ENCODE measurements around the gene TRPC4AP. TPM values are rescaled to one million over a fixed set of nuclear protein-coding genes. Genes with fewer than 3 reads are reported as not detected.

TRPC4AP gene
- total and polyA plus RNA-seq, 2 of the 8 experiments (the other 6 are each of a cell fraction or from before 2014, with no cell fraction given), result 73.1 to 74.8 TPM

DNA sequence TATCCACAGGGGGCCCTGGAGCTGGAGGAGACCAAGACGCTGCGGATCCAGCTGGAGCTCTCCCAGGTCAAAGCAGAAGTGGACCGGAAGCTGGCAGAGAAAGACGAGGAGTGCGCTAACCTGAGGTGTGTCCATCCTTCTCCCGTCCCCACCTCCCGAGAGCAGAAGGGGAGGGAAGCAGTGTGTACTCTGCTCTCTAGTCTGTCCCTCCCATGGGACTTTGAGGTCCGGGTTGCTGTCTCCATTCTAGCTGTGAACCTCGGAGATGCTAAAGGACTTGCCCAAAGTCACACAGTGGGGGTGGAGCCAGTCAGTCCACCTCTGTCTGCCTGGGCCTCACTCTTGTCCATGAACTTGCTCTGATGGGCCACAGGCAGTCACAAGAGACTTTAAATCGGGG lies 92.8 kb downstream of the TRPC4AP start:
- Histone ChIP-seq H4K91ac (replicated peaks; ENCODE audit: insufficient read length, low read length) (no peak overlapping the region), H3K56ac (replicated peaks; ENCODE audit: insufficient read length, low read depth, low read length) (no peak overlapping the region), H2BK20ac (ENCODE audit: low read length) (no peak overlapping the region), H3K27ac (ENCODE audit: low read depth, low read length) (no peak overlapping the region), H3K79me2 (ENCODE audit: control insufficient read depth in 1 of 2, insufficient read depth in 2 of 2, low read length in 2 of 2) (no peaks in the 10 kb centered on the region), H3K4me1 (replicated peaks in 1 of 4; ENCODE audit: control insufficient read depth in 3 of 4, insufficient read depth in 4 of 4, low read length in 3 of 4) (peaks cover 0 to 2% (median 0%) of the 10 kb centered on the region in 4 experiments; a peak in 2 of 7 replicates), H2BK5ac (ENCODE audit: low read depth, low read length) (no peak overlapping the region), H3K36me3 (ENCODE audit: control insufficient read depth in 2 of 4, insufficient read depth in 4 of 4, low read length in 3 of 4) (peaks cover 7 to 35% (median 27%) of the 10 kb centered on the region in 4 experiments; a peak in 5 of 8 replicates), H3K4me3 (ENCODE audit: extremely low read depth in 1 of 4, insufficient read depth in 2 of 4, low read depth in 3 of 4, low read length in 4 of 4) (no peak overlapping the region), H4K20me1 (replicated peaks in 1 of 2; ENCODE audit: control insufficient read depth in 1 of 2, insufficient read depth in 2 of 2, low read length in 2 of 2) (peaks cover 6 to 9% of the 10 kb centered on the region in 2 experiments), H2BK12ac (ENCODE audit: low read depth, low read length) (no peak overlapping the region), H4K5ac (ENCODE audit: insufficient read length, low read depth, low read length) (no peak overlapping the region), H3K9me3 (ENCODE audit: insufficient read depth in 2 of 2, low read depth in 1 of 2, low read length in 1 of 2) (no peaks in the 10 kb centered on the region), H3K23me2 (ENCODE audit: low read depth, low read length) (no peaks in the 10 kb centered on the region; the same call in 1 of the 2 replicates), H3K9ac (replicated peaks in 1 of 4; ENCODE audit: extremely low read depth in 1 of 4, low read depth in 3 of 4, low read length in 3 of 4) (no peak overlapping the region), H3K4ac (replicated peaks; ENCODE audit: insufficient read length, low read depth, low read length) (no peak overlapping the region), H3K18ac (ENCODE audit: extremely low read depth, low read length) (no peak overlapping the region), H3K79me1 (ENCODE audit: low read depth, low read length) (no peaks in the 10 kb centered on the region), H3K23ac (ENCODE audit: insufficient read length) (no peak overlapping the region), H3K27me3 (replicated peaks in 1 of 4; ENCODE audit: control insufficient read depth in 3 of 4, extremely low read depth in 1 of 4, insufficient read depth in 3 of 4, low read length in 3 of 4) (no peaks in the 10 kb centered on the region), H3K14ac (ENCODE audit: insufficient read length) (no peak overlapping the region), H2BK15ac (ENCODE audit: low read length) (no peak overlapping the region), H2BK120ac (replicated peaks; ENCODE audit: low read depth, low read length) (no peak overlapping the region), H2AK5ac (ENCODE audit: low read depth, low read length) (no peak overlapping the region), H2AFZ (ENCODE audit: low read length) (no peak overlapping the region), H4K8ac (ENCODE audit: extremely low read depth, insufficient read depth, low read length) (no peak overlapping the region), H3K4me2 (ENCODE audit: insufficient read depth in 1 of 2, low read depth in 2 of 2, low read length in 2 of 2) (no peak overlapping the region)
- CTCF ChIA-PET (ENCODE audit: partially characterized antibody), result interaction anchor here (1.0 to 4.7 kb wide), 13 partner anchors 11 to 170 kb away, joined by 3 to 64 read pairs (median 6); partner anchors contain the start of genes ACSS2 and GGT7
- 94% methylated on average over 10 of the region's 10 CpGs; no CpG with 5 or more reads in 1 of the 2 experiments for WGBS, 2 experiments (ENCODE audit: extremely low coverage in 1 of 2, insufficient coverage in 1 of 2, insufficient read length in 1 of 2, insufficient replicate concordance in 2 of 2, low coverage in 1 of 2, low lambda C conversion rate in 2 of 2, missing lambda C conversion rate in 1 of 2)
- no peak for DNase-seq (ENCODE audit: low read depth in 1 of 2, low spot score in 2 of 2)
- FAIRE-seq, result no peak
- POLR2A ChIA-PET (ENCODE audit: partially characterized antibody), result interaction anchor here (0.7 to 2.5 kb wide), 6 partner anchors 15 to 176 kb away, joined by 3 to 7 read pairs (median 4); partner anchors contain the start of genes GSS and MYH7B
- TF ChIP-seq ASH2L (IDR thresholded peaks at IDR 0.05; ENCODE audit: low read length), result no peak
- TF ChIP-seq SP2 (IDR thresholded peaks at IDR 0.05; ENCODE audit: low read length), result no peak
- no peak for TF ChIP-seq RAD21 (IDR thresholded peaks at IDR 0.05 in 1 of 2, conservative IDR thresholded peaks at IDR 0.05 in 1 of 2; ENCODE audit: low read depth in 2 of 2, low read length in 2 of 2)
- no peak for TF ChIP-seq HDAC6 (IDR thresholded peaks at IDR 0.05; ENCODE audit: low read depth, low read length)
- TF ChIP-seq RNF2 (IDR thresholded peaks at IDR 0.05; ENCODE audit: borderline replicate concordance, low read depth, low read length, missing control alignments, poor library complexity, severe bottlenecking), result no peak
- TF ChIP-seq TCF12 (IDR thresholded peaks at IDR 0.05; ENCODE audit: low read depth, low read length), result no peak
- TF ChIP-seq CREB1 (IDR thresholded peaks at IDR 0.05), result no peak
- TF ChIP-seq TAF1 (IDR thresholded peaks at IDR 0.05; ENCODE audit: low read depth, low read length), result no peak
- TF ChIP-seq BRCA1 (IDR thresholded peaks at IDR 0.05; ENCODE audit: low read depth, low read length), result no peak
- no peak for TF ChIP-seq KDM4A (IDR thresholded peaks at IDR 0.05; ENCODE audit: low read depth, low read length, severe bottlenecking)
- TF ChIP-seq, protein P1, sequence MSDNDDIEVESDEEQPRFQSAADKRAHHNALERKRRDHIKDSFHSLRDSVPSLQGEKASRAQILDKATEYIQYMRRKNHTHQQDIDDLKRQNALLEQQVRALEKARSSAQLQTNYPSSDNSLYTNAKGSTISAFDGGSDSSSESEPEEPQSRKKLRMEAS (IDR thresholded peaks at IDR 0.05), result no peak
- TF ChIP-seq GABPA (IDR thresholded peaks at IDR 0.05; ENCODE audit: borderline replicate concordance, insufficient read depth, low read length), result no peak
- TF ChIP-seq FOSL1 (IDR thresholded peaks at IDR 0.05; ENCODE audit: insufficient read depth, low read depth, low read length), result no peak

Data from H1 (cell line).